Fibroblast of lung (primary cell): Measurements from ENCODE around the gene HPRT1.

Experiments used
- EZH2 ChIP-seq: IDR thresholded peaks from 2 replicates; pipeline ENCODE4 v1.5.1; 2012; ENCODE audit warnings: low read length, control low read depth, mild to moderate bottlenecking; ENCODE audit errors: missing control alignments
- TF ChIP-seq, protein P1 (sequence below), 2 donors: IDR thresholded peaks in 1 of 2; conservative IDR thresholded peaks in 1 of 2; 1 replicate in 1 of 2; 2 replicates in 1 of 2; pipeline ENCODE4 v1.5.1; 2011 to 2012; ENCODE audit warnings: low read length in 2 of 2, control low read depth in 1 of 2, inconsistent platforms in 1 of 2, low read depth in 1 of 2, mild to moderate bottlenecking in 1 of 2

DNA sequence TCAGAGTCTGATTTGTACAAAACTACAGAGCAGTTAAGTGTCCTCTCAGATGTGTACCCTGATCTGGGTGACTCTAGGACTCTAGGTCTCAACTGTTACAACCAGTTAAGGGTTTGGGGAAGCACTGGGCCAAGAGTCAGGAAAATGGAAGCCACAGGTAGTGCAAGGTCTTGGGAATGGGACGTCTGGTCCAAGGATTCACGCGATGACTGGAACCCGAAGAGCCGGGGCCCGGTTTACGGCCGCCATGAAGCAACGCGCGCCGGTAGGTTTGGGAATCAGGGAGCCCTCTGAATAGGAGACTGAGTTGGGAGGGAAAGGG, 321 bp upstream of the HPRT1 start:
- TF ChIP-seq, protein P1, sequence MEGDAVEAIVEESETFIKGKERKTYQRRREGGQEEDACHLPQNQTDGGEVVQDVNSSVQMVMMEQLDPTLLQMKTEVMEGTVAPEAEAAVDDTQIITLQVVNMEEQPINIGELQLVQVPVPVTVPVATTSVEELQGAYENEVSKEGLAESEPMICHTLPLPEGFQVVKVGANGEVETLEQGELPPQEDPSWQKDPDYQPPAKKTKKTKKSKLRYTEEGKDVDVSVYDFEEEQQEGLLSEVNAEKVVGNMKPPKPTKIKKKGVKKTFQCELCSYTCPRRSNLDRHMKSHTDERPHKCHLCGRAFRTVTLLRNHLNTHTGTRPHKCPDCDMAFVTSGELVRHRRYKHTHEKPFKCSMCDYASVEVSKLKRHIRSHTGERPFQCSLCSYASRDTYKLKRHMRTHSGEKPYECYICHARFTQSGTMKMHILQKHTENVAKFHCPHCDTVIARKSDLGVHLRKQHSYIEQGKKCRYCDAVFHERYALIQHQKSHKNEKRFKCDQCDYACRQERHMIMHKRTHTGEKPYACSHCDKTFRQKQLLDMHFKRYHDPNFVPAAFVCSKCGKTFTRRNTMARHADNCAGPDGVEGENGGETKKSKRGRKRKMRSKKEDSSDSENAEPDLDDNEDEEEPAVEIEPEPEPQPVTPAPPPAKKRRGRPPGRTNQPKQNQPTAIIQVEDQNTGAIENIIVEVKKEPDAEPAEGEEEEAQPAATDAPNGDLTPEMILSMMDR (conservative IDR thresholded peaks at IDR 0.05 in 1 of 2, IDR thresholded peaks at IDR 0.05 in 1 of 2; ENCODE audit: low read depth in 1 of 2, low read length in 2 of 2) = no peak
- TF ChIP-seq EZH2 = no peak
